ENCODE data around the gene INTU. TPM values are rescaled to one million over a fixed set of nuclear protein-coding genes. Genes with fewer than 3 reads are reported as not detected.

Gene INTU
- total and polyA plus RNA-seq, 4 donors: 0.30 to 1.7 (median 1.1) TPM

GRCh38 chr4:127609484-127609883 lies 23.3 kb upstream of the INTU start:
- Histone ChIP-seq H3K9ac (ENCODE audit: low read depth in 1 of 2, low read length in 2 of 2) (no peak overlapping the region), H3K27ac (ENCODE audit: low read depth in 1 of 2, low read length in 2 of 2) (no peak overlapping the region), H3K4me3 (ENCODE audit: low read depth in 1 of 3, low read length in 3 of 3) (no peak overlapping the region), H3K4me1 (ENCODE audit: control insufficient read depth in 4 of 4, insufficient read depth in 4 of 4, low read length in 3 of 4) (no peaks in the 10 kb centered on the region), H3K9me3 (ENCODE audit: control insufficient read depth in 4 of 4, low read length in 3 of 4) (no peaks in the 10 kb centered on the region), H3K36me3 (ENCODE audit: control insufficient read depth in 4 of 4, insufficient read depth in 3 of 4, low read depth in 1 of 4, low read length in 3 of 4) (no peaks in the 10 kb centered on the region), H3K27me3 (ENCODE audit: control insufficient read depth in 4 of 4, insufficient read depth in 4 of 4, low read length in 3 of 4) (peaks cover 0 to 6% (median 3%) of the 10 kb centered on the region in 4 donors)
- no peak for DNase-seq (ENCODE audit: low spot score)
- TF ChIP-seq REST (IDR thresholded peaks at IDR 0.05): no peak
- TF ChIP-seq GABPA (IDR thresholded peaks at IDR 0.05 in 1 of 2, conservative IDR thresholded peaks at IDR 0.05 in 1 of 2): no peak
- TF ChIP-seq EGR1 (IDR thresholded peaks at IDR 0.05; ENCODE audit: low read depth in 2 of 2): no peak
- TF ChIP-seq FOXA2 (IDR thresholded peaks at IDR 0.05): no peak
- TF ChIP-seq, protein P1, sequence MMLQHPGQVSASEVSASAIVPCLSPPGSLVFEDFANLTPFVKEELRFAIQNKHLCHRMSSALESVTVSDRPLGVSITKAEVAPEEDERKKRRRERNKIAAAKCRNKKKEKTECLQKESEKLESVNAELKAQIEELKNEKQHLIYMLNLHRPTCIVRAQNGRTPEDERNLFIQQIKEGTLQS (IDR thresholded peaks at IDR 0.05): no peak
- TF ChIP-seq, protein P2, sequence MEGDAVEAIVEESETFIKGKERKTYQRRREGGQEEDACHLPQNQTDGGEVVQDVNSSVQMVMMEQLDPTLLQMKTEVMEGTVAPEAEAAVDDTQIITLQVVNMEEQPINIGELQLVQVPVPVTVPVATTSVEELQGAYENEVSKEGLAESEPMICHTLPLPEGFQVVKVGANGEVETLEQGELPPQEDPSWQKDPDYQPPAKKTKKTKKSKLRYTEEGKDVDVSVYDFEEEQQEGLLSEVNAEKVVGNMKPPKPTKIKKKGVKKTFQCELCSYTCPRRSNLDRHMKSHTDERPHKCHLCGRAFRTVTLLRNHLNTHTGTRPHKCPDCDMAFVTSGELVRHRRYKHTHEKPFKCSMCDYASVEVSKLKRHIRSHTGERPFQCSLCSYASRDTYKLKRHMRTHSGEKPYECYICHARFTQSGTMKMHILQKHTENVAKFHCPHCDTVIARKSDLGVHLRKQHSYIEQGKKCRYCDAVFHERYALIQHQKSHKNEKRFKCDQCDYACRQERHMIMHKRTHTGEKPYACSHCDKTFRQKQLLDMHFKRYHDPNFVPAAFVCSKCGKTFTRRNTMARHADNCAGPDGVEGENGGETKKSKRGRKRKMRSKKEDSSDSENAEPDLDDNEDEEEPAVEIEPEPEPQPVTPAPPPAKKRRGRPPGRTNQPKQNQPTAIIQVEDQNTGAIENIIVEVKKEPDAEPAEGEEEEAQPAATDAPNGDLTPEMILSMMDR (IDR thresholded peaks at IDR 0.05; ENCODE audit: low read depth, low read length, missing input control): no peak
- no peak for TF ChIP-seq MAX (IDR thresholded peaks at IDR 0.05)
- TF ChIP-seq TAF1 (conservative IDR thresholded peaks at IDR 0.05): no peak
- no peak for TF ChIP-seq ZBTB33 (IDR thresholded peaks at IDR 0.05)
- TF ChIP-seq YY1 (IDR thresholded peaks at IDR 0.05): no peak
- no peak for TF ChIP-seq HNF4A (conservative IDR thresholded peaks at IDR 0.05)
- no peak for TF ChIP-seq RXRA (IDR thresholded peaks at IDR 0.05)
- WGBS: 33% methylated on average over 5 of the region's 5 CpGs

DNA sequence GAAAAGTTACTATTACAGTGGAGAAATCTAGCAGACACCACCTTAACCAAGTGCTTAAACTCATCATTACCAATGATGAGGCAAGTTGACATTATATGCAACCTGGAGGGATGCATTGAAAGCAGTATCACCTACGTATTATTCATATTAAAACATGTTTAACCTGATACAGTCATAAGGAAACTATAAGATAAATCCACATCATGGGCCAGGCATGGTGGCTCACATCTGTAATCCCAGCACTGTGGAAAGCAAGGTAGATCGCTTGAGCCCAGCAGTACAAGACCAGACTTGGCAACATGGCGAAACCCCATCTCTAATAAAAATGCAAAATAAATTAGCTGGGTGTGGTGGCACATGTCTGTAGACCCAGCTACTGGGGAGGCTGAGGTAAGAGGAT lies 22.3 kb upstream of the INTU start:
- TF ChIP-seq JUND (IDR thresholded peaks at IDR 0.05) (no peak), MAX (IDR thresholded peaks at IDR 0.05) (no peak)
- H3K4me1 ChIP-seq (ENCODE audit: control insufficient read depth in 4 of 4, insufficient read depth in 4 of 4, low read length in 3 of 4): no peaks in the 10 kb centered on the region
- no peak overlapping the region for H3K9ac ChIP-seq (ENCODE audit: low read depth in 1 of 2, low read length in 2 of 2)
- no peaks in the 10 kb centered on the region for H3K36me3 ChIP-seq (ENCODE audit: control insufficient read depth in 4 of 4, insufficient read depth in 3 of 4, low read depth in 1 of 4, low read length in 3 of 4)
- no peak overlapping the region for H3K4me3 ChIP-seq (ENCODE audit: low read depth in 1 of 3, low read length in 3 of 3)
- H3K27ac ChIP-seq (ENCODE audit: low read depth in 1 of 2, low read length in 2 of 2): no peak overlapping the region
- no peaks in the 10 kb centered on the region for H3K9me3 ChIP-seq (ENCODE audit: control insufficient read depth in 4 of 4, low read length in 3 of 4)
- WGBS: 90% methylated on average over 3 of the region's 3 CpGs
- no peak for DNase-seq (ENCODE audit: low spot score)
- H3K27me3 ChIP-seq (ENCODE audit: control insufficient read depth in 4 of 4, insufficient read depth in 4 of 4, low read length in 3 of 4): peaks cover 0 to 4% (median 0%) of the 10 kb centered on the region in 4 donors
